RWPE2 (cell line): ENCODE data around the gene ANK3.

Experiments used
- ATAC-seq: fragments of 200-7000 bp; cut with Tn5 transposase; 3 replicates; pipeline ENCODE4 v1.9.1; 2021; ENCODE audit warnings: low read depth
- DNase-seq: peaks from one replicate; pipeline ENCODE4 v3.0.0-alpha.2; 2020; ENCODE audit warnings: low spot score
- H3K27ac ChIP-seq: fragments of 450-650 bp; 2 replicates; pipeline ENCODE4 v1.5.1; 2017; ENCODE audit warnings: mild to moderate bottlenecking; ENCODE audit not compliant: poor library complexity, severe bottlenecking
- H3K27me3 ChIP-seq: fragments of 250-450 bp; sonication (Bioruptor Pico); 2 replicates; pipeline ENCODE4 v1.5.1; 2021; ENCODE audit warnings: mild to moderate bottlenecking, moderate library complexity; ENCODE audit not compliant: insufficient read depth, poor library complexity, severe bottlenecking
- H3K36me3 ChIP-seq: fragments of 250-450 bp; sonication (Bioruptor Pico); 2 replicates; pipeline ENCODE4 v1.5.1; 2020; ENCODE audit warnings: low read depth, mild to moderate bottlenecking, moderate library complexity
- H3K4me1 ChIP-seq: fragments of 250-450 bp; sonication (Bioruptor Pico); 2 replicates; pipeline ENCODE4 v1.5.1; 2021; ENCODE audit warnings: mild to moderate bottlenecking, moderate library complexity; ENCODE audit not compliant: insufficient read depth, poor library complexity, severe bottlenecking
- H3K4me3 ChIP-seq: fragments of 250-450 bp; sonication (Bioruptor Pico); 2 replicates; pipeline ENCODE4 v1.5.1; 2021; ENCODE audit warnings: mild to moderate bottlenecking, moderate library complexity; ENCODE audit not compliant: severe bottlenecking
- H3K9me3 ChIP-seq: fragments of 250-450 bp; sonication (Bioruptor Pico); 2 replicates; pipeline ENCODE4 v1.5.1; 2021; ENCODE audit warnings: mild to moderate bottlenecking, moderate library complexity; ENCODE audit not compliant: severe bottlenecking
- CTCF ChIP-seq: fragments of 450-650 bp; IDR thresholded peaks from one replicate; pipeline ENCODE4 v1.5.1; 2017; ENCODE audit warnings: mild to moderate bottlenecking, moderate library complexity; ENCODE audit not compliant: poor library complexity, severe bottlenecking

The ANK3 gene

DNA sequence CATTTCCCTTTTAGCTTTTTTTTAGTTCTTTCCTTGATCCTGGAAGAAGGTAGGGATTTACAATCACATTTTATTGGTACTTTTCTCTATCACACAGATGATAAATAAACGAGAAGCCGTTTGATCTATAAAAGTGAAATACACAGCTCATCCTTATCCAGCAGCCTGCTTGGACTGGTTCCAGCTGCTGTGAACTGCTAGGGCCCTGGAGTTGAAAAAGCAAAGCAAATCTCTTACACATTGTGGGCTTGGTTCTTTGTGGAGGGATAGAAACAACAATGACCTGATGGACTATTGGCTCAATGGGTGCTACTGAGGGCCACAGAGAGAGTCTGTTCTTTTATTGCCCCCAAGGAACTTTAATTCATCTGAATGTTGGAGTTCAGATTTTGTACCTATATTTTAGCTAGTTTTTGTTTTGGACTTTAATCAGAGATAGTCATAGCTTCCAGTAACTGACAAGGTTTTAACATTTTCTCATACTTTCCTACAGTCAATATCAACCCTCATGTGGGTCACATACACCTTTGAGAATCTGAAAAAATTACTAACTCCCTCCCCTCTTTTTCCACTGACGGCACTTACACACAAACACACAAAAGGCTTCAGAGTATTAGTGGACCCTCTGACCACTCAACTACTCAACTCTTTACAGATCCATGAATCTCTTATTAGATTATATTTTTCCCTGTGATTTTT lies 391.7 kb downstream of the ANK3 start:
- H3K4me3 ChIP-seq: no peak overlapping the region
- H3K27me3 ChIP-seq: no peaks in the 10 kb centered on the region
- ATAC-seq: no peak
- peaks cover 12% of the 10 kb centered on the region for H3K4me1 ChIP-seq
- TF ChIP-seq CTCF: no peak
- H3K27ac ChIP-seq: no peak overlapping the region
- no peak for DNase-seq
- peaks cover 2% of the 10 kb centered on the region for H3K9me3 ChIP-seq
- H3K36me3 ChIP-seq: no peaks in the 10 kb centered on the region

DNA sequence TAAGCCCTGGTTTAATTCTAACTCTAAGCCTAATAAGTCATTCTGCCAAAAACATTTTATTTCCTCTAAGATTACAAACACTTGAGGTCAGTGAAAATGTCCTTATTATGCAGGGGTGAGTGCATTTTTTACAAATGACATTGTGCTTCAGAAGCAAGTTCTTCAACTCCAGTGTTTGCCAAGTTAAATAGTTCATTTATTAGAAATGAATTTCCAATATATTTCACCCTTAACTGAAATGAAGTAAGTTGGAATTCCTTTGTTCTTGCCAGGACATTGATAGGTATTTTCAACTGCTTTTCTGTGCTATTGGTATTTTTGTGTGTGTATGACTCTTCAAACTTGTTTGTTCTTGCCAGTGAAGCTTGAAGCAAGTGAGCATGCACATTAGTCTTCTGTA lies 393.8 kb downstream of the ANK3 start:
- H3K36me3 ChIP-seq: no peaks in the 10 kb centered on the region
- H3K9me3 ChIP-seq: peaks cover 2% of the 10 kb centered on the region
- no peaks in the 10 kb centered on the region for H3K27me3 ChIP-seq
- no peak overlapping the region for H3K4me3 ChIP-seq
- TF ChIP-seq CTCF: no peak
- ATAC-seq (no peak), DNase-seq (no peak)
- H3K27ac ChIP-seq: no peak overlapping the region
- peaks cover 22% of the 10 kb centered on the region for H3K4me1 ChIP-seq

- peaks cover 2% of the 10 kb centered on the region for H3K9me3 ChIP-seq
- no peak for TF ChIP-seq CTCF
- H3K4me1 ChIP-seq: peaks cover 22% of the 10 kb centered on the region
- no peak for DNase-seq
- no peak overlapping the region for H3K4me3 ChIP-seq
- H3K27ac ChIP-seq: peak overlapping the region; percentile 15
- no peaks in the 10 kb centered on the region for H3K27me3 ChIP-seq
- no peaks in the 10 kb centered on the region for H3K36me3 ChIP-seq
- peak; percentile 64 for ATAC-seq
Measured at GRCh38 chr10:59993931-59994330, 395.7 kb downstream of the ANK3 start.

- Histone ChIP-seq H3K9me3 (peaks cover 2% of the 10 kb centered on the region), H3K27me3 (no peaks in the 10 kb centered on the region), H3K36me3 (no peaks in the 10 kb centered on the region), H3K4me3 (no peak overlapping the region), H3K4me1 (peaks cover 22% of the 10 kb centered on the region), H3K27ac (peak overlapping the region; percentile 64)
- TF ChIP-seq CTCF: no peak
- peak; percentile 67 for DNase-seq
- ATAC-seq: peak; percentile 96
Measured at GRCh38 chr10:59991661-59992060, 398.0 kb downstream of the ANK3 start.

DNA sequence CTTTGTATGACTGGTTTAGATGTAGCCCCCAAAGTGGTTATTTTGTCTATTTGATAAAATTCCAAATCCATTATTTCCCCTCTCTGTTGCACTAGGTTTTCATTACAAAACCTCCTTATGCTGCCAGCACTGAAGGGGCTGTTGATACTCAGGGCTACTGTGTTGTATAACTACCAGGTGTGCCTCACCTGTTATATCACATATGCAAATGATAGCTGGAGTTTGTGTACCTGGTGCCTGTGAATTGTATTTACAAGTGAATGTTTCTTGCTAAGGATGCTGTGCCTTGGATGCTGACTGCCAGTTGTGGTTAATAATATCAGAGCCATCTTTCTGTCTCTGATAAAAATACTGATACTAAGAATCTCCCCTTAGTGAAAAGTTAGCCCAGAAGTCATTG lies 398.6 kb downstream of the ANK3 start:
- H3K9me3 ChIP-seq: no peaks in the 10 kb centered on the region
- TF ChIP-seq CTCF: no peak
- DNase-seq (no peak), ATAC-seq (no peak)
- H3K27ac ChIP-seq: peak overlapping the region; percentile 64
- H3K4me1 ChIP-seq: peaks cover 24% of the 10 kb centered on the region
- no peaks in the 10 kb centered on the region for H3K27me3 ChIP-seq
- no peak overlapping the region for H3K4me3 ChIP-seq
- no peaks in the 10 kb centered on the region for H3K36me3 ChIP-seq
